GM12872 (cell line): Measurements from ENCODE around the gene FLNB.

Source experiments
- TF ChIP-seq, protein P1 (sequence below): IDR thresholded peaks from 3 replicates; pipeline ENCODE4 v1.5.1; 2011; ENCODE audit warnings: low read depth, mild to moderate bottlenecking, low read length, moderate library complexity; ENCODE audit not compliant: insufficient read depth

Gene FLNB

GRCh38 chr3:58055314-58055713, 47.1 kb downstream of the FLNB start:
- TF ChIP-seq, protein P1, sequence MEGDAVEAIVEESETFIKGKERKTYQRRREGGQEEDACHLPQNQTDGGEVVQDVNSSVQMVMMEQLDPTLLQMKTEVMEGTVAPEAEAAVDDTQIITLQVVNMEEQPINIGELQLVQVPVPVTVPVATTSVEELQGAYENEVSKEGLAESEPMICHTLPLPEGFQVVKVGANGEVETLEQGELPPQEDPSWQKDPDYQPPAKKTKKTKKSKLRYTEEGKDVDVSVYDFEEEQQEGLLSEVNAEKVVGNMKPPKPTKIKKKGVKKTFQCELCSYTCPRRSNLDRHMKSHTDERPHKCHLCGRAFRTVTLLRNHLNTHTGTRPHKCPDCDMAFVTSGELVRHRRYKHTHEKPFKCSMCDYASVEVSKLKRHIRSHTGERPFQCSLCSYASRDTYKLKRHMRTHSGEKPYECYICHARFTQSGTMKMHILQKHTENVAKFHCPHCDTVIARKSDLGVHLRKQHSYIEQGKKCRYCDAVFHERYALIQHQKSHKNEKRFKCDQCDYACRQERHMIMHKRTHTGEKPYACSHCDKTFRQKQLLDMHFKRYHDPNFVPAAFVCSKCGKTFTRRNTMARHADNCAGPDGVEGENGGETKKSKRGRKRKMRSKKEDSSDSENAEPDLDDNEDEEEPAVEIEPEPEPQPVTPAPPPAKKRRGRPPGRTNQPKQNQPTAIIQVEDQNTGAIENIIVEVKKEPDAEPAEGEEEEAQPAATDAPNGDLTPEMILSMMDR, result no peak

- TF ChIP-seq, protein P1, result no peak
These were observed 50.4 kb downstream of the FLNB start for GRCh38 chr3:58058361-58059263.

DNA sequence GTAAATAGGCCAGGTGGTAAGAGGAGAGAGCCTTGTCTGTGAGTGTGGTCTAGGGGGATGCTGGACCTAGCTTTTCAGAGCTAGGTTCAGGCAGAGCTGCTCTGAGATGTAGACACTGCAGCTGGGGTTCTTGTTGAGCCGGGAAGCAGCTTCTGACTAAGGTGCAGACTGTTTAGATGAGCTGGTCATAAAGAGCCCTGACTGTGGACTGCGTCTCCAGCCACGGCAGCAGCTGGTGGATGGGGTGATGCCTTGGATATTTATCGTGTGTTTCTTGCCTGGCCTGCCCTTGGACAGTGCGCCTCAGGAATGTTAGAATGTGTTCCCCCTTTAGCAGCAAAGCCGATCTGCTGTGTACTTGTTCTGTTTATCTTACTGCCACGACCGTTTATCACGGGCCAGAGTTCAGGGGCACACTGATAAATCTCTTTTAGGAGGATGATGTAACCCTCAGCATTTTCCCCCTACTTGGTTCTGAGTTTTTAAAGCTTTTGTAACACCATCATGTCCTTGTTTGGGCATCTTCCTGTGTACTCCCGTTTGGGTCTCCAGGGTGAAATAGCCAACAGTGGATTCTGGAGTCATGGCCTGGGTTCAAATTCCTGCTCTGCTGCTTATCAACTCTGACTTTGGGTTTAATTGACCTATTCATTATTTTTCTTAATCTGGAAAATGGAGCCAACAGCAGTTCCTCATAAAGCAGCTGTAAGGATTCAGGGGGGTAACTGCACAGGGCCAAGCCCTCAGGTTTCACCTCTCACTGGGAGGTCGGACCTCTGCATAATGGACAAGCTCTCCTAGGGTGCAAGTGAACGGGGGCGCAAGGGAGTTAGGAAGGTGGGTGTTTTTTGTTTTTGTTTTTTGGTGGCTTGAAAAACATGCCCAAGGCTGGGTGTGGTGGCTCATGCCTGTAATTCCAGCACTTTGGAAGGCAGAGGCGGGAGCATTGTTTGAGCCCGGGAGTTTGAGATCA, 51.4 kb downstream of the FLNB start:
- TF ChIP-seq, protein P1, result no peak

GRCh38 chr3:58062472-58062871, 54.2 kb downstream of the FLNB start:
- TF ChIP-seq, protein P1, result no peak

- TF ChIP-seq, protein P1, result no peak
These were observed 55.0 kb downstream of the FLNB start for GRCh38 chr3:58063022-58063815.

DNA sequence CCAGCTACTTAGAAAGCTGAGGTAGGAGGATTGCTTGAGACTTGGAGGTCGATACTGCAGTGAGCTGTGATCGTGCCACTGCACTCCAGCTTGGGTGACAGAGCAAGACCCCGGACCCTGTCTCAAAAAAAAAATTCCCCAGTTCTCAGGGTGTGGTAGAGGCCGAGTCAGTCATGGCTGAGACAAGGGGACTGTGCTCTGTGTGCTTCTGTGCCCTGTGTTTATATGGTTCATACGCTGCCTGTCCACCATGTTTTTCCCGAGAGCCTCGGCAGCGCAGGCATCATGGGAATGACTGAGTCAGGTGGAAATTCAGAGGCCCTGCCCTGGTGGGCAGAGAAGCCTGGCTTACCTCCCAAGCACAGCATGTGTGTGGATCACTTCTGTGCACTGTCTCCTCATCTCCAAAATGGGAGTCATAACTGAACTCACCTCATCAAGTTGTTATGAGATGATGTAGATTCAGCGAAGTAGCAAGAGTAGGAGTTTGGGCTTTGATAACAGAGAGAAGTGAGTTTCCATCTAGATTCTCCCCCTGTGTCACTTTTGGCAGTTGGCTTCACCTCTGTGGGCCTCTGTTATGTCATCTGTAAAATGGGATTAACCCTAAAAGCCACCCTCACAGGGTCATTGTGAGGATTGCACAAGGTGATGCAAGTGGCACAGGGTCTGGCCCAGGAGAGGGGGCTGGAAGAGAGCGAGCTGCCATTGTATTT, 56.9 kb downstream of the FLNB start:
- TF ChIP-seq, protein P1, result no peak
